ENCODE results near the gene JUNB. TPM values are rescaled to one million over a fixed set of nuclear protein-coding genes. Genes with fewer than 3 reads are reported as not detected.

JUNB gene
- total RNA-seq, 3 donors from 2014 or later: 261 to 295 (median 287) TPM

GRCh38 chr19:12782424-12783290 is 8.6 kb upstream of the JUNB start:
- peak overlapping the region; percentile 87 for H3K4me3 Mint-ChIP-seq
- no peaks in the 10 kb centered on the region for H3K9me3 Mint-ChIP-seq
- H3K4me1 Mint-ChIP-seq (ENCODE audit: low read depth): peaks cover 38% of the 10 kb centered on the region
- ATAC-seq (peak; percentile 58), DNase-seq (peak; percentile 94)
- H3K27me3 Mint-ChIP-seq (ENCODE audit: low read depth): no peaks in the 10 kb centered on the region
- H3K36me3 Mint-ChIP-seq (ENCODE audit: insufficient read depth): no peaks in the 10 kb centered on the region

DNA sequence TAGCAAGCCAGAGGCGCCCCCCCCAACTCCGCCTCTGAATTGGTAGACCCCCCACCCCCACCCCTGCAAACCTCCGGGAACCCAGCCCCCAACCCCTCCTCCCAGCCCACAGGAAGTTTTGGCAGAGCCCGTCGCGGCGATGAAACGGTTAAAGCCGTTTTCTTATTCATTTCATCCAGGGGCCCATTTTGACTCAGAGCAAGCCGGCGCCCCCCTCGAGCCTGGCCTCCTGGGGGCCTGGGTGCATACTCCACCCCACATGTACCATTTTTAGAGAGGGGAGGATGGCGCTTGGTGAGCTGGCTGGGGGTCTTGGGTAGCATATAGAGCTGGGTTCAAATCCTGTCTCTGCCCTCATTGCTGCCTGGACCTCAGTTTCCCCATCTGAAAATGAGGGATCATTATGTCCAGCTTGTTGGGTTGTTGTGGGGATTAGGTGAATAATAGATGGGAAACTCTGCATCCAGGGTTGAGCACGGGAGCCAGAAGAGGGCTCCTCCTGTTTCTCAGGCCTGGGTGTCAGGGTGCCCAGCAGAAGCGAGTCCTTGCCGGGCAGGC is 7.9 kb upstream of the JUNB start:
- Mint-ChIP-seq H3K36me3 (ENCODE audit: insufficient read depth) (no peaks in the 10 kb centered on the region), H3K27me3 (ENCODE audit: low read depth) (no peaks in the 10 kb centered on the region), H3K9me3 (no peaks in the 10 kb centered on the region), H3K4me1 (ENCODE audit: low read depth) (peaks cover 38% of the 10 kb centered on the region), H3K4me3 (peak overlapping the region; percentile 67)
- ATAC-seq (peak; percentile 23 to 34), DNase-seq (no peak)

DNA sequence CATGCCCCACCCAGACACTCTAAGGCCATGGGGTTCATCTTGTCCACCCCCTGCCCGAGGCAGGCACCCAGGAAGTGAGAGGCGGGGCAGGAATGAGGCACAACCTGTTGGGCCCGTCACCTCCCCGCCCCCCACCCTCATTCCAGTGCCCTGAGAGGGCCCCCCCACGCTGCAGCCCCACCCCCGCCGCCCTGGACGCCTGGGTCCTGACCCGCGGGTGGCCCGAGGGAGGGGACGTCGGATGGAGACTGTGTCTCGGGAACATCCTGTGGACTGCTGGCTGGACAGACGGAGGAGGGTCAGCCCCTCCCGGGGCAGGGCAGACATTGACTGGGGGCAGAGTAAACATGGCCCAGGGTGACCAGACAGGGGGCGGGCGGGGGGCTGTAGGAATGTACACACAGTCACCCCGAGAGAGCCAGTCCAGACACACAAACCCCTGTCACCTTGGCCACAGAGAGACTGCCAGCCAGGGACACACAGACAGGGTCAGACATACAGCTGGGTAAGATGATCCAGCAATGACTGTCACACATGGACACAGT is 7.4 kb upstream of the JUNB start:
- DNase-seq: no peak
- ATAC-seq: no peak
- Mint-ChIP-seq H3K4me3 (peak overlapping the region; percentile 67), H3K36me3 (ENCODE audit: insufficient read depth) (no peaks in the 10 kb centered on the region), H3K4me1 (ENCODE audit: low read depth) (peaks cover 38% of the 10 kb centered on the region), H3K9me3 (no peaks in the 10 kb centered on the region), H3K27me3 (ENCODE audit: low read depth) (no peaks in the 10 kb centered on the region)

DNA sequence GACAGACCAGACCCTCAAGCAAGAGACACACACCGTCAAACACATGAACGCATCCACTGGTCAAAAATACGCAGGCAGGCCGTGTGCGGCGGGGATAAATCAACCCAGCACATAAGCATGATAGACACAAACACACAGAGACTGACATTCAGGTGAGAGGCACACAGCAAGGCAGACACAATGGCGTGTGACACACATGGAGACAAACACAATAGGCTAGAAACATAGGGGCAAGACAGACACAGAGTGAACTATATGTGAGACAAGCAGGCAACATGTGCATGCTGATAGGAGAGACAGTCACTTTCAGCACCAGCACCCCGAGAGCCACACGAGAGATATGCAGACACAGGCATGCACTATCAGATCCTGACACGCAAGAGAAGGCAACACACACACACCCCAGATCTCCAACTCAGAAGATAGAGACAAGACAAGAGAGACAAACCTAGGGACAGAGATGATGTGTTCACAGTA is 6.9 kb upstream of the JUNB start:
- no peaks in the 10 kb centered on the region for H3K9me3 Mint-ChIP-seq
- H3K27me3 Mint-ChIP-seq (ENCODE audit: low read depth): no peaks in the 10 kb centered on the region
- H3K4me1 Mint-ChIP-seq (ENCODE audit: low read depth): peaks cover 37% of the 10 kb centered on the region
- ATAC-seq (peak in 1 of 2 donors; percentile 3), DNase-seq (no peak)
- no peaks in the 10 kb centered on the region for H3K36me3 Mint-ChIP-seq (ENCODE audit: insufficient read depth)
- no peak overlapping the region for H3K4me3 Mint-ChIP-seq

- DNase-seq (no peak), ATAC-seq (no peak)
- Mint-ChIP-seq H3K27me3 (ENCODE audit: low read depth) (no peaks in the 10 kb centered on the region), H3K4me3 (no peak overlapping the region), H3K9me3 (no peaks in the 10 kb centered on the region), H3K36me3 (ENCODE audit: insufficient read depth) (no peaks in the 10 kb centered on the region), H3K4me1 (ENCODE audit: low read depth) (peaks cover 34% of the 10 kb centered on the region)
These were observed 6.3 kb upstream of the JUNB start for GRCh38 chr19:12784871-12785430.

GRCh38 chr19:12785431-12786031 is 5.8 kb upstream of the JUNB start:
- DNase-seq (no peak), ATAC-seq (no peak)
- no peaks in the 10 kb centered on the region for H3K9me3 Mint-ChIP-seq
- no peak overlapping the region for H3K4me3 Mint-ChIP-seq
- H3K36me3 Mint-ChIP-seq (ENCODE audit: insufficient read depth): no peaks in the 10 kb centered on the region
- no peaks in the 10 kb centered on the region for H3K27me3 Mint-ChIP-seq (ENCODE audit: low read depth)
- H3K4me1 Mint-ChIP-seq (ENCODE audit: low read depth): peaks cover 38% of the 10 kb centered on the region

DNA sequence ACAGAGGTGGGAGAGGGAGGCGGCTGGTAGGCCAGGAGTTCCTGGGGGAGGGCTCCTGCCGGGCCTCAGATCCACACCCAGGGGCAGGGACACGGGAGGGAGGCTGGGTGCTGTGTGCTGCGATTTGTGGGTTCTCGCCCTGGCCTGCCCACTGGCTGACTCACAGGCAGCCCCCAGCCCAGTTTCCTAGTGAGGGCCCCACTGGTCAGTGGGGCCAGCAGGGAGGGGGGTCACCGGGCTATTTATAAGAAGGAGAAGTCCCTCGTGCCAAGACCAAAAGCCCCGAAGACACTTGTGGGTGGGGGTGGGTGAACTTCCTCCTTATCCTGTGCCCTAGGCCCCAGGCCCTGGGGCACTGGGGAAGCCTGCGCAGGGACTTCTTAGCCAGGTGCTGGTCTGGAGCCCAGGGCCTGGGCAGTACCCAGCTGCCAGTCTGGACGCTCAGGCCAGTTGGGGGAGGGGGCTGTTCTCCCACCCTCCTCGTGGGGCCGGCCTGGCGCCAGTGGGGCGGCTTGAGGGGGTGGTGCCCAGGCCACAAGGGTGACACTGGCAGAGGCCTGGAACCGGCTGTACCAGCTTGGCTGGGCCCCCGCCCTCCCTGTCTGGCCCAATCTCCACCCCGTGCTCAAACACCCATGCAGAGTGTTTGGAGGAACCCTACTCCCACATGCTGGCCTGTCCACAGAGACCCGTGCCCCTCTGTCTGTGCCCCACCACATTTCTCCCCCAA is 5.0 kb upstream of the JUNB start:
- no peaks in the 10 kb centered on the region for H3K27me3 Mint-ChIP-seq (ENCODE audit: low read depth)
- no peak for DNase-seq

DNA sequence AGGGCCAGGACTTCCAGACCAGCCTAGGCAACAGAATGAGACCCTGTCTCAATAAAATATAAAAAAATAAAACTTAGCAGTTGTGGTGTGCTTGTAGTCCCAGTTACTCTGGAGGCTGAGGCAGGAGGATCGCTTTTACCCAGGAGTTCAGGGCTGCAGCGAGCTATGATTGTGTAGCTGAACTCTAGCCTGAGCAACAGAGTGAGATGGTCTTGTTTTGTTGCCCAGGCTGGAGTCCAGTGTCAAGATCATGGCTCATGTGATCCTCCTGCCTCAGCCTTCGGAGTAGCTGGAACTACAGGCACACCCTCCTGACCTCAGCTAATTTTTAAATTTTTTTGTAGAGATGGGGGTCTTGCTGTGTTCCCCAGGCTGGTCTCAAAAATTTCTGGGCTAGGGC is 4.3 kb upstream of the JUNB start:
- ATAC-seq: no peak
- Mint-ChIP-seq H3K36me3 (ENCODE audit: insufficient read depth) (peaks cover 3% of the 10 kb centered on the region), H3K4me3 (no peak overlapping the region), H3K9me3 (no peaks in the 10 kb centered on the region), H3K27me3 (ENCODE audit: low read depth) (no peaks in the 10 kb centered on the region), H3K4me1 (ENCODE audit: low read depth) (peaks cover 36% of the 10 kb centered on the region)
- DNase-seq: no peak

More for the DNA sequence above, 5.0 kb upstream of the JUNB start:
- peaks cover 42% of the 10 kb centered on the region for H3K4me1 Mint-ChIP-seq (ENCODE audit: low read depth)
- no peaks in the 10 kb centered on the region for H3K9me3 Mint-ChIP-seq
- H3K36me3 Mint-ChIP-seq (ENCODE audit: insufficient read depth): no peaks in the 10 kb centered on the region
- no peak for ATAC-seq
- H3K4me3 Mint-ChIP-seq: no peak overlapping the region

GRCh38 chr19:12787458-12787857 is 3.8 kb upstream of the JUNB start:
- no peak overlapping the region for H3K4me3 Mint-ChIP-seq
- H3K36me3 Mint-ChIP-seq (ENCODE audit: insufficient read depth): peaks cover 3% of the 10 kb centered on the region
- DNase-seq (no peak), ATAC-seq (no peak)
- peaks cover 33% of the 10 kb centered on the region for H3K4me1 Mint-ChIP-seq (ENCODE audit: low read depth)
- H3K9me3 Mint-ChIP-seq: no peaks in the 10 kb centered on the region
- no peaks in the 10 kb centered on the region for H3K27me3 Mint-ChIP-seq (ENCODE audit: low read depth)

DNA sequence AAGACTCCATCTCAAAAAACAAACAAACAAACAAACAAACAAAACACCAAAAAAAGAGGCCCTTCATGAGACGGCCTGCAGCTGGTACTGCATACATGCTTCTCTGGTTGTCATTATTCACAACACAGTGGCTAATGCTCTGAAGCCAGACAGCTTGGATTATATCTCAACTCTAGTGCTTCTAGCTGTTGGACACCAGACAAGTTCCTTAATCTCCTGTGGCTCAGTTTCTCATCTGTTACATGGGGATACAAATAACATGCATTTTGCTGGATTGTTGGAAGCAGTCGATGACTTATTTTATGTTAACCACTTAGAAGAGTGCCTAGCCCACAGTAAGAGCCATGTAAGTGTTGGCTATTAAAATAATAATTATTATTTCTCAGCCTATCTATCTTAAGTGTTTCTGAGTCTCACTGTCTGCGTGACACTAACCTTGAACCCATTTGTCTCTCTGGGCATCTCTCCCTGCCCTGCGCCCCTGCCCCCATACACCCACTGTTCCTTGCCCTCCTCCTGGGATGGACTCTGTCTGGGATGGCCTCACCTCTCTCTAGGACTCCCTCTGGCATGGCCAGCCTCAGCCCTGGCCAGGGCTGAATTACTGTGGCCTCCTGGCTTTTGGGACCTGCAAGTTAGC is 3.1 kb upstream of the JUNB start:
- DNase-seq (no peak), ATAC-seq (no peak)
- Mint-ChIP-seq H3K27me3 (ENCODE audit: low read depth) (no peaks in the 10 kb centered on the region), H3K36me3 (ENCODE audit: insufficient read depth) (peaks cover 3% of the 10 kb centered on the region), H3K4me1 (ENCODE audit: low read depth) (peaks cover 33% of the 10 kb centered on the region), H3K4me3 (no peak overlapping the region), H3K9me3 (no peaks in the 10 kb centered on the region)

- no peaks in the 10 kb centered on the region for H3K27me3 Mint-ChIP-seq (ENCODE audit: low read depth)
- H3K4me1 Mint-ChIP-seq (ENCODE audit: low read depth): peaks cover 28% of the 10 kb centered on the region
- H3K9me3 Mint-ChIP-seq: no peaks in the 10 kb centered on the region
- H3K4me3 Mint-ChIP-seq: peak overlapping the region; percentile 84
- DNase-seq (no peak), ATAC-seq (no peak)
- H3K36me3 Mint-ChIP-seq (ENCODE audit: insufficient read depth): peaks cover 5% of the 10 kb centered on the region
These were observed 2.6 kb upstream of the JUNB start for GRCh38 chr19:12788682-12789097.

DNA sequence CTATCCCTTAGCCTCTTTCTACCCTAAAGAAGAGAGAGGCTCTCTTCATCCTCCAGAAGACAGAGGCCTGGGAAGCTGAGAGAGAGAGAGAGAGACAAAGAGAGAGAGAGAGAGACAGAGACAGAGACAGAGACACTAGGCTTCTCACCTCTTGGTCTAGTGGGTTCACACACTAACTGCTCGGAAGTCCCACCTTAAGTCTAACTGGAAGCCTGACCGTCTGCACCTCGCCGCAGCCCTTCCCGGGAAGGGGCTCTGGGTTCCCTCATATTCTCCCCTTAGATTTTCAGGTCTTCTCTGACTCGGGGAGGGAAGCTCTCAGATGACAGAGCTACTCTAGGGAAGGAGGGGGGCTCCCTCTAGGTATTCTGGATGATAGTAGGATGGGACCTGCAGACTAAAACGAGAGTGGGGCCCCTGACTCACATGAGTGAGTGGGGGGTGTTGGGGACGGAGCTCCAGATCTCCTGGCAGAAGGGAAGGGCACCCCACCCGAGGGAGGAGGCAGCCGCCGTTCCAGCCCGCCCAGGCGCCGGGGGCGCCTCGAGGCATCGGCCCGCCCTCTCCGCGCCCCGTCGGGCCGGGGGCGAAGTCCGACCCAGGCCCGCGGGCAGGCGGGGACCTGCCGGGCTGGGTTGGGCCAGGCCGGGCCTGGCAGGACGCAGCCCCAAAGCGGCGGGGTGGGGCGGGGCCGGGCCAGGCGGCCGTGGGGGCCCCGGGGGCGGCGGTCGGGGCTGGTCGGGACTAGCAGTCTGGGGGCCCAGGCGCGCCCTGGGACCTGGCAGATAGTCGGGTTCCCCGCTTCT is 2.0 kb upstream of the JUNB start:
- peaks cover 31% of the 10 kb centered on the region for H3K4me1 Mint-ChIP-seq (ENCODE audit: low read depth)
- peak overlapping the region; percentile 84 for H3K4me3 Mint-ChIP-seq
- H3K9me3 Mint-ChIP-seq: no peaks in the 10 kb centered on the region
- ATAC-seq (peak; percentile 0 to 1), DNase-seq (no peak)
- peaks cover 5% of the 10 kb centered on the region for H3K36me3 Mint-ChIP-seq (ENCODE audit: insufficient read depth)
- H3K27me3 Mint-ChIP-seq (ENCODE audit: low read depth): no peaks in the 10 kb centered on the region
